EH (cell line): ENCODE measurements around the gene MEGF6.

ENCODE experiments used
- DNase-seq: peaks from one replicate; pipeline ENCODE4 v3.0.0-alpha.2; 2015; ENCODE audit warnings: low read depth

The MEGF6 gene

GRCh38 chr1:3645666-3646355, 34.5 kb upstream of the MEGF6 start:
- DNase-seq = no peak

- no peak for DNase-seq
Observed at GRCh38 chr1:3645247-3645646, 33.9 kb upstream of the MEGF6 start.

GRCh38 chr1:3644273-3644672, 33.0 kb upstream of the MEGF6 start:
- DNase-seq = no peak

GRCh38 chr1:3642919-3643675, 31.8 kb upstream of the MEGF6 start:
- no peak for DNase-seq

- no peak for DNase-seq
Observed at GRCh38 chr1:3641816-3642215, 30.5 kb upstream of the MEGF6 start.

- DNase-seq = no peak
Observed at GRCh38 chr1:3641046-3641760, 29.9 kb upstream of the MEGF6 start.

GRCh38 chr1:3640121-3640837, 29.0 kb upstream of the MEGF6 start:
- DNase-seq = no peak

GRCh38 chr1:3639397-3639911, 28.1 kb upstream of the MEGF6 start:
- DNase-seq = no peak

GRCh38 chr1:3638676-3639075, 27.4 kb upstream of the MEGF6 start:
- DNase-seq = no peak

GRCh38 chr1:3638027-3638426, 26.7 kb upstream of the MEGF6 start:
- no peak for DNase-seq

- no peak for DNase-seq
Observed at GRCh38 chr1:3636531-3636930, 25.2 kb upstream of the MEGF6 start.

- no peak for DNase-seq
Observed at GRCh38 chr1:3636080-3636479, 24.8 kb upstream of the MEGF6 start.

GRCh38 chr1:3634059-3634800, 22.9 kb upstream of the MEGF6 start:
- no peak for DNase-seq

GRCh38 chr1:3633344-3634058, 22.2 kb upstream of the MEGF6 start:
- DNase-seq = no peak

GRCh38 chr1:3632716-3633343, 21.5 kb upstream of the MEGF6 start:
- DNase-seq = no peak

GRCh38 chr1:3632298-3632697, 21.0 kb upstream of the MEGF6 start:
- no peak for DNase-seq

GRCh38 chr1:3631320-3632260, 20.3 kb upstream of the MEGF6 start:
- no peak for DNase-seq

- no peak for DNase-seq
Observed at GRCh38 chr1:3630914-3631313, 19.6 kb upstream of the MEGF6 start.

GRCh38 chr1:3630161-3630611, 18.9 kb upstream of the MEGF6 start:
- no peak for DNase-seq
